ENCODE results near the gene HOXD9. TPM values are rescaled to one million over a fixed set of nuclear protein-coding genes. Genes with fewer than 3 reads are reported as not detected.
A peak's percentile ranks its signal among the peaks of the same experiment; 100 is the strongest.

HOXD9 gene
- total RNA-seq, 1 donor from 2014 or later: 1.5 TPM

- no peaks in the 10 kb centered on the region for H3K9me3 Mint-ChIP-seq
- peak within 1 kb of the TSS; percentile 55 for H3K27ac Mint-ChIP-seq
- peak within 1 kb of the TSS; percentile 80 for H3K4me3 Mint-ChIP-seq
- peak; percentile 69 for DNase-seq (ENCODE audit: extremely low spot score, unreplicated experiment)
- no peaks in the 10 kb centered on the region for H3K36me3 Mint-ChIP-seq
- TF ChIP-seq, protein P1, sequence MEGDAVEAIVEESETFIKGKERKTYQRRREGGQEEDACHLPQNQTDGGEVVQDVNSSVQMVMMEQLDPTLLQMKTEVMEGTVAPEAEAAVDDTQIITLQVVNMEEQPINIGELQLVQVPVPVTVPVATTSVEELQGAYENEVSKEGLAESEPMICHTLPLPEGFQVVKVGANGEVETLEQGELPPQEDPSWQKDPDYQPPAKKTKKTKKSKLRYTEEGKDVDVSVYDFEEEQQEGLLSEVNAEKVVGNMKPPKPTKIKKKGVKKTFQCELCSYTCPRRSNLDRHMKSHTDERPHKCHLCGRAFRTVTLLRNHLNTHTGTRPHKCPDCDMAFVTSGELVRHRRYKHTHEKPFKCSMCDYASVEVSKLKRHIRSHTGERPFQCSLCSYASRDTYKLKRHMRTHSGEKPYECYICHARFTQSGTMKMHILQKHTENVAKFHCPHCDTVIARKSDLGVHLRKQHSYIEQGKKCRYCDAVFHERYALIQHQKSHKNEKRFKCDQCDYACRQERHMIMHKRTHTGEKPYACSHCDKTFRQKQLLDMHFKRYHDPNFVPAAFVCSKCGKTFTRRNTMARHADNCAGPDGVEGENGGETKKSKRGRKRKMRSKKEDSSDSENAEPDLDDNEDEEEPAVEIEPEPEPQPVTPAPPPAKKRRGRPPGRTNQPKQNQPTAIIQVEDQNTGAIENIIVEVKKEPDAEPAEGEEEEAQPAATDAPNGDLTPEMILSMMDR (conservative IDR thresholded peaks at IDR 0.05): no peak
- peaks cover 92% of the 10 kb centered on the region for H3K27me3 Mint-ChIP-seq
- peaks cover 14% of the 10 kb centered on the region for H3K4me1 Mint-ChIP-seq (ENCODE audit: unreplicated experiment)
Observed at GRCh38 chr2:176106581-176107539, 15.7 kb upstream of the HOXD9 start, which contains the start of gene HOXD11. TSS of gene HOXD11 (plus strand) at chr2:176107280. CDS start at chr2:176107356, 76 bp downstream.

GRCh38 chr2:176107731-176108181 lies 14.8 kb upstream of the HOXD9 start:
- peaks cover 92% of the 10 kb centered on the region for H3K27me3 Mint-ChIP-seq
- TF ChIP-seq, protein P1 (conservative IDR thresholded peaks at IDR 0.05): no peak
- H3K9me3 Mint-ChIP-seq: no peaks in the 10 kb centered on the region
- no peak overlapping the region for H3K27ac Mint-ChIP-seq
- DNase-seq (ENCODE audit: extremely low spot score, unreplicated experiment): peak; percentile 67
- H3K4me3 Mint-ChIP-seq: no peak overlapping the region
- no peaks in the 10 kb centered on the region for H3K36me3 Mint-ChIP-seq
- peaks cover 14% of the 10 kb centered on the region for H3K4me1 Mint-ChIP-seq (ENCODE audit: unreplicated experiment)

- H3K9me3 Mint-ChIP-seq: no peaks in the 10 kb centered on the region
- DNase-seq (ENCODE audit: extremely low spot score, unreplicated experiment): peak; percentile 60
- H3K4me3 Mint-ChIP-seq: peak overlapping the region; percentile 68
- peaks cover 92% of the 10 kb centered on the region for H3K27me3 Mint-ChIP-seq
- H3K36me3 Mint-ChIP-seq: no peaks in the 10 kb centered on the region
- no peak overlapping the region for H3K27ac Mint-ChIP-seq
- TF ChIP-seq, protein P1 (conservative IDR thresholded peaks at IDR 0.05): peak; percentile 22
- H3K4me1 Mint-ChIP-seq (ENCODE audit: unreplicated experiment): peaks cover 14% of the 10 kb centered on the region
Observed at GRCh38 chr2:176109192-176109901, 13.2 kb upstream of the HOXD9 start.

- H3K4me1 Mint-ChIP-seq (ENCODE audit: unreplicated experiment): peaks cover 11% of the 10 kb centered on the region
- DNase-seq (ENCODE audit: extremely low spot score, unreplicated experiment): no peak
- no peak overlapping the region for H3K27ac Mint-ChIP-seq
- TF ChIP-seq, protein P1 (conservative IDR thresholded peaks at IDR 0.05): no peak
- H3K27me3 Mint-ChIP-seq: peaks cover 92% of the 10 kb centered on the region
- no peak overlapping the region for H3K4me3 Mint-ChIP-seq
- H3K36me3 Mint-ChIP-seq: no peaks in the 10 kb centered on the region
- H3K9me3 Mint-ChIP-seq: no peaks in the 10 kb centered on the region
Observed at GRCh38 chr2:176109946-176110345, 12.6 kb upstream of the HOXD9 start.

GRCh38 chr2:176110415-176111308 lies 11.9 kb upstream of the HOXD9 start:
- Mint-ChIP-seq H3K27ac (peak overlapping the region; percentile 81), H3K27me3 (peaks cover 92% of the 10 kb centered on the region), H3K9me3 (no peaks in the 10 kb centered on the region), H3K4me3 (peak overlapping the region; percentile 56), H3K4me1 (ENCODE audit: unreplicated experiment) (peaks cover 9% of the 10 kb centered on the region), H3K36me3 (no peaks in the 10 kb centered on the region)
- TF ChIP-seq, protein P1 (conservative IDR thresholded peaks at IDR 0.05): no peak
- DNase-seq (ENCODE audit: extremely low spot score, unreplicated experiment): no peak
